Adipocyte (in vitro differentiated cells): ENCODE results near the gene ADAD2.
A peak's percentile ranks its signal among the peaks of the same experiment; 100 is the strongest.

Experiments used
- DNase-seq: peaks from one replicate; pipeline ENCODE4 v3.0.0-alpha.2; 2015; ENCODE audit warnings: low read depth
- H3K27me3 ChIP-seq: replicated peaks from 2 replicates; pipeline ENCODE4 v1.7.0; 2013; ENCODE audit warnings: mild to moderate bottlenecking, low read length, moderate library complexity; ENCODE audit not compliant: control insufficient read depth, insufficient read depth
- H3K36me3 ChIP-seq: 2 replicates; pipeline ENCODE4 v1.7.0; 2013; ENCODE audit warnings: low read length, mild to moderate bottlenecking, moderate library complexity; ENCODE audit not compliant: control insufficient read depth, insufficient read depth, severe bottlenecking
- H3K4me1 ChIP-seq: 2 replicates; pipeline ENCODE4 v1.7.0; 2013; ENCODE audit warnings: mild to moderate bottlenecking, low read length, moderate library complexity; ENCODE audit not compliant: control insufficient read depth, insufficient read depth
- H3K4me3 ChIP-seq: 2 replicates; pipeline ENCODE4 v1.7.0; 2013; ENCODE audit warnings: mild to moderate bottlenecking, low read length, moderate library complexity
- H3K9ac ChIP-seq: 2 replicates; pipeline ENCODE4 v1.7.0; 2013; ENCODE audit warnings: mild to moderate bottlenecking, low read length, moderate library complexity
- H3K9me3 ChIP-seq: 2 replicates; pipeline ENCODE4 v1.7.0; 2013; ENCODE audit warnings: mild to moderate bottlenecking, low read length, moderate library complexity; ENCODE audit not compliant: control insufficient read depth

ADAD2 gene

DNA sequence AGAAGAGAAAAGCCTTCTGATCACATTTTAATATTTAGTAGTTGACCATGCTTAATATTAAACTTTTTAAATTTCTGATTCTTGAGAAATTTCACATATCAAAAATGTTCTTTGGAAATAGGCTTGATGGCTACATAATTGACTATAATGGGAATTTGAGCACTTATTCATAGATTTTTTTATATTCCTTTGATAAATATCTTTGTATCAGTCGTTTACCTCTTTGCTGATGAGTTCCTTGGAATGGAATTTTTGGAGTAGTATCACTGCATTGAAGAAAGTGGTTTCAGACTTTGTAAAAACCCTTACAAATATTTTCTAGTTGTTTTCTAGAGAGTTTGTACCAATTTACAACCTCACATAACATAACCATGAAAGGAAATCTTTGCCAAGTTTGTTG lies 31.2 kb upstream of the ADAD2 start:
- Histone ChIP-seq H3K9me3 (peaks cover 6% of the 10 kb centered on the region), H3K36me3 (no peaks in the 10 kb centered on the region), H3K27me3 (peaks cover 52% of the 10 kb centered on the region), H3K4me1 (no peaks in the 10 kb centered on the region), H3K4me3 (no peak overlapping the region), H3K9ac (no peak overlapping the region)
- DNase-seq: no peak

DNA sequence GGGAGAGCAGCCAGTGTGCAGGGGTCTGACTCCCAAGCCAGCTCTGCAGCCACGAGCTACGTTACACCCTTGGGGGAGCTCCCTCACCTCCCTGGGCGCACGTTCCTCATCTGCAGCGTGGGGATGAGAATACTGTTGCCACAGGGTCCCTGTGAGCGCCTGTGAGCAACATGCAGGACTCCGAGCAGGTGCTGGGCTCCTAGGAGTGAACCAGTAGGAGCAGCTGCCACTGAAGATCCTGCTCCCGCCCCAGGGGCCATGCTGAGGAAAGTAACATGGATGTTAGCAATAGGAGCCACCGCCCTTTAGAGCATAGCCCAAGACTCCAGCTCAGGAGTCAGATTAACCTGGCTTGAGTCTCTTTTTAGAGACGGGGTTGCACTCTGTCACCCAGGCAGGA lies 29.9 kb upstream of the ADAD2 start:
- Histone ChIP-seq H3K4me3 (no peak overlapping the region), H3K4me1 (no peaks in the 10 kb centered on the region), H3K27me3 (peaks cover 62% of the 10 kb centered on the region), H3K9me3 (peaks cover 3% of the 10 kb centered on the region), H3K36me3 (no peaks in the 10 kb centered on the region), H3K9ac (no peak overlapping the region)
- DNase-seq: no peak

DNA sequence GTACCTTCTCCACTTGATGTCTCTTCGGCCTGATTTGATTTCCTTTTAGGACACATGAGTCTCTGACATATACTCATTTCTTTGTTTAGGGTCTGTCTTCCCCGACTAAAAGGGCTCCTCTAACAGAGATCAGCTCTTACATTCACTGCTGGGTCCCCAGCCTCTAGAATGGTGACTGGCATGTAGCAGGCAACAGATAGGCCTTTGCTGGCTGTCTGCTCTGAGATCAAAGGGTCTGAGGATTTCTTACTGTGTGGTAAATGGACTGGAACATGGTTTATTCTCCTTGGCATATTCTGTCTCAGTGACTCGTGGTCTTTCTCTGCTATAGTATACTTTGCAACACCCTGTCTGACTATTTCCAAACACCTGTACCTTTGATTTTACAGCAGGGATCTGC lies 29.2 kb upstream of the ADAD2 start:
- no peak for DNase-seq

DNA sequence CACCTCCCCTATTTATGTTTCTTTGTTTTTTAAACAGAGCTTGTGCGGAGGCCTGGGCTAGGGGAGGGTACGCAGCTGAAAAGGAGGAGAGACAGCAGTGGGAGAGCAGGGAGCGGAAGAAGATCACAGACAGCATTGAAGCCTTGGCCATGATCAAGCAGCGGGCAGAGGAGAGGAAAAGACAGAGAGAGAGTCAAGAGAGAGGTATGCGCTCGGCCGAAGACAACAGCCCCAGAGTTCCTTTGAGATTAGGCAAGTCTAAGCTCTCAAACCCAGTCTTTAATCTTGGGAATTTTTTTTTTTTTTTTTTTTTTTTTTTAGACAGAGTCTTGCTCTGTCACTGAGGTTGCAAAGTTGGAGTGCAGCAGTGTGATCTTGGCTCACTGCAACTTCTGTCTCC lies 25.2 kb upstream of the ADAD2 start:
- Histone ChIP-seq H3K27me3 (peaks cover 43% of the 10 kb centered on the region), H3K4me3 (no peak overlapping the region), H3K9ac (no peak overlapping the region), H3K4me1 (no peaks in the 10 kb centered on the region), H3K9me3 (no peaks in the 10 kb centered on the region), H3K36me3 (no peaks in the 10 kb centered on the region)
- no peak for DNase-seq

More for the DNA sequence above, 29.2 kb upstream of the ADAD2 start:
- Histone ChIP-seq H3K4me3 (no peak overlapping the region), H3K9ac (no peak overlapping the region), H3K9me3 (no peaks in the 10 kb centered on the region), H3K27me3 (peaks cover 66% of the 10 kb centered on the region), H3K36me3 (no peaks in the 10 kb centered on the region), H3K4me1 (no peaks in the 10 kb centered on the region)

DNA sequence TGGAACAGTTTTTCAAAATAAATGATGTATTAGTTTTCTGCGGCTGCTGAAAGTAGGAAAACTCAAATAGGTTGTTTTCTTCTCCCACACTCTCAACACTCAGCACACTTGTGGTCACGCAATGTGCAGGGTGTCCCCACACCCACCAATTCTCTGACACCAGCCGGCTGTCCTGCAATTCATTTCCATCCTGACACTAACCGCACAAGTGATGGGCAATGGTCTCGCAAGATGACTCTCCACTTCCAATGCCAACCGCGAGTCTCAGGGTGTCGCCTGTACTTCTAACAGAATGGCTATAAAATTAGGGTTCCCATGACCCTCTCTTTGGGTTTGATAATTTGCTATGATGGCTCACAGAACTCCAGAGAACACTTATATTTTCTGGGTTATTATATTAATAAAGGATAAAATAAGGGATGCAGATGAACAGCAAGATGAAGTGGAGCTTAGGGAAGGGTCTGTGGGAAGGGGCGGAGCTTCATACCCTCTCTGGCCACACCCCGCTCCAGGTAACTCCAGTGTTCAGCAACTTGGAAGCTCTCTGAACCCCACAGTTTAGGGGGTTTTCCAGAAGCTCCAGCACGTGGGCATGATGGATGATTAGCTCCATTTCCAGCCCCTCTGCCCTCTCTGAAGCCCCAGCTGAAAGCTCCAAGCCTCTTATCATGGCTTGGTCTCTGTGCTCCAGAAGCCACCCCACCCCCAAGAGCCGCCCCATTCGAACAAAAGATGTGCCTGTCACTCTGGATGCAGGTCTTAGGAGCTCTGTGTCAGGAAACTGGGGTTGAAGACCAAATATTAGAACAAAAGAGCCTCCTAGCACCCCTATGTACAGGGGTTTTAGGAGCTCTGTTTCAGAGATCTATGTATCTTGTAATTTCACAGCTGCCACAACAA lies 23.9 kb upstream of the ADAD2 start:
- Histone ChIP-seq H3K9ac (no peak overlapping the region), H3K27me3 (peaks cover 30% of the 10 kb centered on the region), H3K9me3 (no peaks in the 10 kb centered on the region), H3K4me3 (no peak overlapping the region), H3K4me1 (no peaks in the 10 kb centered on the region), H3K36me3 (no peaks in the 10 kb centered on the region)
- DNase-seq: no peak

DNA sequence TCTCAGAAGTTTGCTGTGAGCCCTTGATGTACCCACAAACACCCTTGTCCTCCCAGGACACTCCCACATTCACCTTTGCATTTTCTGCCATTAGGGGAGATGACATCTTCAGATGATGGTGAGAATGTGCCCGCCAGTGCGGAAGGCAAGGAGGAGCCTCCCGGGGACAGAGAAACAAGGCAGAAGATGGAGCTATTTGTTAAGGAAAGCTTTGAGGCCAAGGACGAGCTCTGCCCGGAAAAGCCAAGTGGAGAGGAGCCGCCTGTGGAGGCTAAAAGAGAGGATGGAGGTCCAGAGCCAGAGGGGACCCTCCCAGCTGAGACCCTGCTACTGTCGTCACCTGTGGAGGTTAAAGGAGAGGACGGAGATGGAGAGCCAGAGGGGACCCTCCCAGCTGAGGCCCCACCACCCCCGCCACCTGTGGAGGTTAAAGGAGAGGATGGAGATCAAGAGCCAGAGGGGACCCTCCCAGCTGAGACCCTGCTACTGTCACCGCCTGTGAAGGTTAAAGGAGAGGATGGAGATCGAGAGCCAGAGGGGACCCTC lies 21.1 kb upstream of the ADAD2 start:
- peaks cover 31% of the 10 kb centered on the region for H3K27me3 ChIP-seq
- no peaks in the 10 kb centered on the region for H3K4me1 ChIP-seq
- no peaks in the 10 kb centered on the region for H3K36me3 ChIP-seq
- H3K4me3 ChIP-seq: no peak overlapping the region
- H3K9me3 ChIP-seq: no peaks in the 10 kb centered on the region
- H3K9ac ChIP-seq: no peak overlapping the region
- no peak for DNase-seq

DNA sequence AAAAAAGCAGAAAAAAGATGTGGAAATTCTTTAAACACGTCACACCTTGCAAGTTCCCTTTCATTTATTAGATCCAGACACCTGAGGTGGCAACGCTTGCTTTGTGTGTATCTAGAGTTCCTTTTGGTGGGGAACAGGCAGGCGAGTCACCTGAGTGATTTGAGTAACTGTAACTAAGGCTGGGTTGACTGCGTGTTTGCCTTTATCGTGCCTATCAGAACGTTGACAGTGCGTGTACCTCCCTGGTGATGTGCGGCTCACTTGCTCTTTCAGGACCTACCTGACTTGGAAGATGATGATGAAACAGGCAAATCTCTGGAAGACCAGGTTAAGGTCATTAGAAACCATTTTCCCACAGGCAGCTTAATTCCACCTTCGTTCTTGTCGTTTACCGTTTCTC lies 16.6 kb upstream of the ADAD2 start:
- peaks cover 1% of the 10 kb centered on the region for H3K36me3 ChIP-seq

DNA sequence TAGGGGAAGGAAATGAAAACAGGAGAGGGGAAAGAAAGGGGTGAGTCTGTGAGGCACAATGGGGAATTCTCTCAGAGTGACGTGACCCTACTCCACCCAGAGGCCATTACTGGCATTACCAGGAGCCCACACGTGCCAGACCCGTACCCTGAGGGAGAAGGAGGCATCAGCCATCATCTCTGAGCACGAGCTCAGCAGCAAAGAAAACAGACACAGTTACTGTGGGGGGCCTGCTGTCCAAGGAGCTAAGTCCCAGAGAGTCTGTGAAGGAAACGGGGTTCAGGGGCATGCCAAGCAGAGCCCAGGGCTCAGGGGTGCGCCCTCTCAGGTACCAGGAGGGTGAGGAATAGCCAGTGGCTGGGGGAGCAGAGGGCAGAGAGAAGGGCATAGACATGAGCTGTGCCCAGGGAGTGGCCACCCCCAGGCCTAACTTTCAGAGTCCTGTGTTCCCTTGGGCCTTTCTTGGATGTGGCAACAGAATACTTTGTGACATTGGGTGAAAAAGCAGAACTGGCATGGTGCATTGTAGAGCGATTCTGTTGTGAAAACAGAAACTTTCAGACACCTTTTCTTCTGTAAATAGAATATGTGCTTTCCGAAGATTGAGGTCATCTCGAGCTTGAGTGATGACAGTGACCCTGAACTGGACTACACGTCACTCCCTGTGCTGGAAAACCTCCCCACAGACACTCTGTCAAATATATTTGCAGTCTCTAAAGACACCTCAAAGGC lies 15.4 kb upstream of the ADAD2 start:
- H3K4me1 ChIP-seq: peaks cover 35% of the 10 kb centered on the region
- DNase-seq: no peak
- no peak overlapping the region for H3K9ac ChIP-seq
- no peaks in the 10 kb centered on the region for H3K9me3 ChIP-seq
- peaks cover 8% of the 10 kb centered on the region for H3K27me3 ChIP-seq
- peaks cover 11% of the 10 kb centered on the region for H3K36me3 ChIP-seq
- no peak overlapping the region for H3K4me3 ChIP-seq

More for the DNA sequence above, 16.6 kb upstream of the ADAD2 start:
- H3K9me3 ChIP-seq: no peaks in the 10 kb centered on the region
- peaks cover 35% of the 10 kb centered on the region for H3K4me1 ChIP-seq
- DNase-seq: no peak
- peaks cover 10% of the 10 kb centered on the region for H3K27me3 ChIP-seq
- no peak overlapping the region for H3K4me3 ChIP-seq
- H3K9ac ChIP-seq: no peak overlapping the region

DNA sequence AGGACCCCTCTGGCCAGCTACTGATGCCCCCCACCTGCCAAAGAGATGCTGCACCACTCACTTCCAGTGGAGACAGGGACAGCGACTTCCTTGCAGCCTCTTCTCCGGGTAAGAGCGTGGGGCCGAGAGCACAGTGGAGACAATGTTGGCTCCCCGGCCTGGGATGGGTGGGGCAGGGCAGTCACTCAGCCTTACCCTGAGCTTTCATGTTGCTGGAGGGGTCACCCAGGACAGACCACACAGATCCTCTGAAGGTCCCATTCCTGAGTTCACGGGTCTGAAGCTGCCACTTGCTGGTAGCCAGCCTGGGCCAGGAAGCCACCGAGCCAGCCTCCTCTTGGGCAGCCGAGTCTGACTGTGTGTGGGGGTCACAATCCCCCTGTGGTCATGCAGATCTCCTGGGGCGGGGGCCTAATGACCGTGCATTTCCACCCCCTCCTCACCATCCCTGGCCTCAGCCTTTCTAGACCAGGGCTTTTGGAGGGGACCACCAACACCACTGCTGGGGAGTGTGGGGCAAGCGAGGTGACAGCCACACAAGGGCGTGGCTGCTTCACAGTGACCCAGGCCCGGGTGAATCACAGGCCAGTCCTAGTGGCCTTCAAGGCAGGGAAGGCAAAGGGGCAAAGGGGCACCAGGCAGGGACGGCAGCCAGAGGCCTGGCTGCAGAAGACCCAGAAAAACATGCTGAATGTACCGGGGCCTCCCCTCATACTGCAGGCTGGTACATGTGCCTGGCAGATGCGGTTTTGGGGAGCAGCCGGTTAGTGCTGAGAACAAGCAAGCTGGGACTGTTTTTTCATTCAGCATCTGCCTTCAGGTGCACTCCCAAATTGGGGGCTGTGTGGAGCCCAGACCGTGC lies 14.5 kb upstream of the ADAD2 start:
- DNase-seq: no peak
- Histone ChIP-seq H3K4me1 (peaks cover 35% of the 10 kb centered on the region), H3K27me3 (peaks cover 8% of the 10 kb centered on the region), H3K9me3 (no peaks in the 10 kb centered on the region), H3K4me3 (peak overlapping the region; percentile 48), H3K9ac (peak overlapping the region; percentile 50), H3K36me3 (peaks cover 17% of the 10 kb centered on the region)

DNA sequence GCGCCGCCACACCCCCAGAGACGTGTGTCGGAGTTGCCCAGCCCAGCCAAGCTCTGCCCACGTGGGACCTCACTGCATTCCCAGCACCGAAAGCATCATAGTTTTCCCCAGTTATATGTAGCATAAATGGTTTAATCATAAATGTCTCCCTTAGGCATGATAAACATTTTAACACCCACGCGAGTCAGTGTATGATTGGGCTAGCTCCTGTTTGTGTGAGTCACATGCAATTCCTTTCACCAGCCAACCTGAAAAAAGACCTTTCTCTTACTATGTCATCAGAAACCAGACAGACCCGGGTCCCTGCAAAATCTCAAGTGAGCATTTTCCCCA lies 13.2 kb upstream of the ADAD2 start:
- Histone ChIP-seq H3K36me3 (peaks cover 29% of the 10 kb centered on the region), H3K9ac (no peak overlapping the region), H3K27me3 (peaks cover 6% of the 10 kb centered on the region), H3K4me1 (peaks cover 35% of the 10 kb centered on the region), H3K9me3 (no peaks in the 10 kb centered on the region), H3K4me3 (no peak overlapping the region)
- peak; percentile 25 for DNase-seq
